OCI-LY7 (cell line): Measurements from ENCODE around the gene RXRA.

ENCODE experiments used
- EZH2phosphoT487 ChIP-seq: fragments of 200-600 bp; sonication (generic); IDR thresholded peaks from 2 replicates; pipeline ENCODE4 v1.6.1; 2018; ENCODE audit warnings: low read depth, borderline replicate concordance, mild to moderate bottlenecking, mixed run types, antibody characterized with exemption, low read length, moderate library complexity, mixed read lengths
- TF ChIP-seq, protein P1 (sequence below): fragments of 200-600 bp; sonication (generic); conservative IDR thresholded peaks from 2 replicates; pipeline ENCODE4 v1.5.1; 2014; ENCODE audit warnings: mild to moderate bottlenecking, antibody characterized with exemption, low read length, moderate library complexity, mixed read lengths

DNA sequence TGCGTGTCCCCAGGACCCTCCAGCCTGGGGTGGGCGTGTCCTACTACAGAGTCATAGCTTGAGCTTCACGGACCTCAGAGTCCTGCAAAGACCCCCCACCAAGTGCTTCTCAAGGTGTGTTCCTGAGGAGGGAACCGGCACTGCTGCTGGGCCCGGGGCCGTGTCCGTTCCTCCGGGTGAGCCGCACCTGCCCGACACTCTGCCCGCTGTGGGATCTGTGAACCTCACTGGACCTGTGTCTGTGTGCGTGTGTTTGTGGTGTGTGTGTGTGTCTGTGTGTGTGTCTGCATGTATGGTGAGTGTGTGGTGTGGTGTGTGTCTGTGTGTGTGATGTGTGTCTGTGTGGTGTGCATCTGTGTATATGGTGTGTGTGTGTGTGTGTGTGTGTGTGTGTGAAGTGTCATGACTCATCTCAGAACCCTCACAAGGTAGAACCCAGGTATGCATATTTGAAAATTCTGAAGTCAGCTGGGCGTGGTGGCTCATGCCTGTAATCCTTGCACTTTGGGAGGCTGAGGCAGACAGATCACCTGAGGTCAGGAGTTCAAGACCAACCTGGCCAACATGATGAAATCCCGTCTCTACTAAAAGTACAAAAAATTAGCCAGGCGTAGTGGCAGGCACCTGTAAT lies 40.9 kb upstream of the RXRA start:
- TF ChIP-seq, protein P1, sequence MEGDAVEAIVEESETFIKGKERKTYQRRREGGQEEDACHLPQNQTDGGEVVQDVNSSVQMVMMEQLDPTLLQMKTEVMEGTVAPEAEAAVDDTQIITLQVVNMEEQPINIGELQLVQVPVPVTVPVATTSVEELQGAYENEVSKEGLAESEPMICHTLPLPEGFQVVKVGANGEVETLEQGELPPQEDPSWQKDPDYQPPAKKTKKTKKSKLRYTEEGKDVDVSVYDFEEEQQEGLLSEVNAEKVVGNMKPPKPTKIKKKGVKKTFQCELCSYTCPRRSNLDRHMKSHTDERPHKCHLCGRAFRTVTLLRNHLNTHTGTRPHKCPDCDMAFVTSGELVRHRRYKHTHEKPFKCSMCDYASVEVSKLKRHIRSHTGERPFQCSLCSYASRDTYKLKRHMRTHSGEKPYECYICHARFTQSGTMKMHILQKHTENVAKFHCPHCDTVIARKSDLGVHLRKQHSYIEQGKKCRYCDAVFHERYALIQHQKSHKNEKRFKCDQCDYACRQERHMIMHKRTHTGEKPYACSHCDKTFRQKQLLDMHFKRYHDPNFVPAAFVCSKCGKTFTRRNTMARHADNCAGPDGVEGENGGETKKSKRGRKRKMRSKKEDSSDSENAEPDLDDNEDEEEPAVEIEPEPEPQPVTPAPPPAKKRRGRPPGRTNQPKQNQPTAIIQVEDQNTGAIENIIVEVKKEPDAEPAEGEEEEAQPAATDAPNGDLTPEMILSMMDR, result no peak
- no peak for TF ChIP-seq EZH2phosphoT487
